GM03348 (cell line): ENCODE measurements around the gene LIM2.

Experiments
- DNase-seq: peaks from one replicate; pipeline ENCODE4 v3.0.0; 2012; ENCODE audit warnings: low spot score

Gene LIM2

DNA sequence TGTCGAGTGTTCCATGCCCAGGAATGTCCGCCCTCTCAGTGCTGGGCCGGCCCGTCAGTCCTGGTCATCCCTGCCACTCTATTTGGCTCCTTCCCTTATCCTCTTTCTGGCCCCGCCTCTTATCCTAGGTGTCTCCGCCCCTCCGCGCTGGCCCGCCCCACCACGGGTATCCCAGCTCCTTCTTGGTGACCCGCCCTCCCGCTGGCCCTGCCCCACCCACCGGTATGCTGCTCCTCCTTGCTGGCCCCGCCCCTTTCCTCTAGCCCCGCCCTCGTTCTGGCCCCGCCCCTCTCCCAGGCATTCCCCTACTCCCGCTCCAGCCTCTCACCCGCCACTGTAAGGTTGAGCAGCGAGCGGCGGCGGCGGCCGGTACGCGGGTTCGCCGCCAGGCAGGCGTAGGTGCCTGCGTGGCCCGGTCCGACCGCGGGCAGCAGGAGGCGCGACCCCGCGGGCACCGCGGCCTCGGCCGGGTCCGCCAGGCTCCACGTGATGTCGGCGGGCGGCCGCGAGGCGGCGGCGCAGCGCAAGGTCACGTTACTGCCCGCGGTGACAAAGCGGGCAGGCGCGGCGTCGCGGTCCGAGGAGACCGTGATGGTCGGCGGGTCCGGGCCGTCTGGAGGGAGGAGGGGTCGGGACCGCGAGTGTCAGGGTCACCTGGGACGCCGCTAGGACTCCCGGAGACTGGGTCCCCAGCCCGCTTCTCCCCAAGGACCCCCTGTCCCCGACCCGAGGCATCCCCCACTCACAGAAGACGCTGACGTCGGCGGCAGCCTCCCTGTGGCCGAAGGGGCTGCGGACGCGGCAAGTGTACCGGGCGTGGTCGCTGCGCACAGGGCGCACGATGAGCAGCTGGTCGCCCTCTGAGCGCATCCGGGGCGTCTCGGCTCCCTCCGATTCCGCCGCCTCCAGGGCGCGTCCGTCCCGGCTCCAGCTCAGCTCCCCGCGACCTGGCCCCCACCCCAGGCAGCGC is 47.8 kb downstream of the LIM2 start:
- peak; percentile 100 for DNase-seq

DNA sequence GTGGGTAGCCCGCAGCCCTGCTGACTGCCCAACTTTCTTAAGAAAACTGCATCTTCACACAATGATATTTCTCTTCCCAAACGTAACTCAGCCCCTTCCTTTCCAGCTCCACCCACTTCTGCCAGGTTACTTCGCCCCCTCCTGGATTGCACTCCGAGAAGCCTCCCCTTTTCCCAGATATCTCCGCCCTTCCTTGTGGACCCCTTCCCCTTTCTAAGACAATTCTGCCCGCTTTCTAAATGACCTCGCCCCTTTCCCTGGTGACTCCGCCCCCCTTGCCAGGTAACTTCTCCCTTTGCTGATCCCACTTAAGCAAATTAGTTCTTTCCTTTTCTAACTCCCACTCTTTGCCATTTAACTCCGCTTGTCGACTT is 48.5 kb downstream of the LIM2 start:
- no peak for DNase-seq

DNA sequence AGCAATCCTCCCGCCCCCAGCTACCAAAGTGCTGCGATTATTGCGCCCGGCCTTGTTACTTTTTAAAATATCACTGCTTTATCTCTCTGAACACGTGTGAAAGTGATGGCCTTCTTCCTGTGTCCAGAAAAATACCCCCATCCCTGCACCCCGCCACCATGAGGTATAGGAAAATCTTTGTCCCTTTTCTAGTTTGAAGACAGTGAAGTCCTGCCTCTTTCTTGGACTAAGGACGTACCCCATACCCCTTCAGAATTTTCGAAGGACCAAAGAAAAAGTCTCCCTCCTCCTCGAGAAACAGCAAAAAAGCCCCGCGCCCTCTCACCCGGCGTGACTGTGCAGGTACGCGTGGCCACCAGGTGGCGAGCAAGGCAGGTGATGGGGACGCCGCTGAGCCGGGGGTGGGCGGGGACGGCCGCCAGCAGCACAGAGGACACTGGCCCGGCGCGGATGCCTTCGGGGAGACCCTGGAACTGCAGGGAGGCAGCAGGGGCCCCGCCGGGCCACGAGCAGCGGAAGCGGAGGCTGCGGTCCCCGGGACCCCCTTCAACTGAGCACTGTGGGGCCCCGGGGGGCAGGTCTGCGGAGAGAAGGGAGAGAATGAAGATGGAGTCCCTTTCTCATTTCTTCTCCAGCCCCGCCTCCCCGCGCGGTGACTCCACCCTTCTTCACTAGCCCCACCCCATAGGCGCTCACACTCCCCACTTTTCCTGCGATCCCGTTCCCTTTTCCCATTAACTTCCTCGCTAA is 49.0 kb downstream of the LIM2 start:
- DNase-seq: peak; percentile 92

DNA sequence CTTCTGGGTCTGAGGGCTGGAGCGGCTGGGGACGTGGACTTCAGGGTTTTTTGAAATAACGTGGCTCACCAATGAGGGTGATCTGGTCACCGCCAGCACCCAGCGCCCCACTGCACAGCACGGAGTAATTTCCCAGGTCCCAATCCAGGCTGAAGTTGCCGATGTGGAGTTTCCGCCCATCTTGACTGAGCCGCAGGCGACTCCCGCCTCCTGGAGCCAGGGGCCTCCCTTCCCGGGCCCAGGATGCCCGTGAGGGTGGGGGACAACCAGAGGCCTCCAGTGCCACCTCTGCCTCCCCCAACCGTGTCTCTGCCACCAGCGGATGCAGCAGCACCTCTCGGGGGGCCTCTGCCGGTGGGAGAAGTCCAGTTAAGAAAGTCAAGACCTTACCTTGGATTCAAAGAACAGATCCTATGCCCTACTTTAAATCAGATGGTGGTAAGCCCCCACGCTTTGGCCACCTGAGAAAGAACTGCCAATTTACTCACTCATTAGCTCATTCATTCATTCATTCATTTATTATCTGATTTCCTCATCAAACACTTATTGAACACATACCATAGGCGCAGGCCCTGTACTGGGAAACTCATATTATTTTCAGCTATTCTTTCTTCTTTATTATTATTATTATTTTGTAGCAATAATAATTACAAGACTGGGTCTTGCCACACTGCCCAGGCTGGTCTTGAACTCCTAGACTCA is 49.8 kb downstream of the LIM2 start:
- no peak for DNase-seq

DNA sequence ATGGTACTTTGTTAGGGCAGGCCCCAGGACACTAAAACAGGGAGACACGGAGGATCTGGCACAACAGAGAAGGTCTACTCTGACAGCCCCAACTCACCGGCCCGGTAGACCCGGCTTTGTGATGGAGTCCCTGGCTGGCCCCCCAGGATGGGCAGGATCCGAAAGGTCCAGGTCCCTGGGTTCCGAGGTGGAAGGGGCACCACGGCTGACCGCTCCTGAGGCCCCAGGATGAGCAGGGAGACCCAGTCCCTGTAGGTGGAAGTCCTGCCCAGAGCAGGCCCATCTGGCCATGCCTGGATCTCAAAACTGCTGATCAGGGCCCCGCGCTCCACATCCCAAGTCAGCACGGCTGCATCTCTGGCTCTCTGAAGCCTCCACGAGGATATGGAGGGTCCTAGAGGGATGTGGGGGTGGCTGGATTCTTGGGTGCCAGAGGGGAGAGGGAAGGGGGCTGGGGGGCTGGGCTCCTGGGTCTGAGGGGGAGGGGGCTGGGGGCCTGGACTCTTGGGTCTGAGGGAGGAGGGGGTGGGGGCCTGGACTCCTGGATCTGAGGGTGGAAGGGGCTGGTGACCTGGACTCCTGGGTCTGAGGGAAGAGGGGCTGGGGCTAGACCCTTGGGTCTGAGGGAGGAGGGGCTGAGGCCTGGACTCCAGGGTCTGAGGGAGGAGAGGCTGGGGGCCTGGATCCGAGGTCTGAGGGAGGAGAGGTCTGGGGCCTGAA is 50.5 kb downstream of the LIM2 start:
- no peak for DNase-seq

DNA sequence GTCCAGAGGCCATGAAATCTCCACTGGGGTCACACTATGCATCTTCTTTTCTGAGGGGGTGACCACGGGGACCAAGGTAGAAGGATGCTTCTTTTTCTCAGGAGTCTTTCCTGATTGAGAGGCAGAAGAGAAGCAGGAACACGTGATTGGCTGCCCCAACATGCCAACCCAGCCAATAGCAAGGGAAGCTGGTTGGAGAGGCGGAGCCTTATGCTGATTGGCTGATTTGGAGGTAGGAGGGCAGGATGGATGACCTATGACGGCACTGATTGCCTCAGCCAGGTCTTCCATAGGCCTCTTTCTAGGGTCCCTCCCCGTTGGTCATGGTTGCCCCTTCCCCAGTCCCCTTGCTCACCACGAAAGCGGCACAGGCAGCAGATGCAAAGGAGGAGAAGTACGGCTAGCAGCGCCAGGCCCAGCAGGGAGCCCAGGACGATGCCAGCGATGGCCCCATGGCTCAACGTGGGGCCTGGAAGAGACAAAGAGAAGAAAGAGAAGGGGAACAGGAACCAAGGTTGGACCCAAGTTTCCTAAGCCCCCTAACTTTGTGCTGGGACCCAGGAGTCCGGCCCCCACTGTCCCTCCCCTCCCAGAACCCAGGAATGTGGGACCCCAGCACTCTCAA is 53.8 kb downstream of the LIM2 start:
- DNase-seq: no peak

DNA sequence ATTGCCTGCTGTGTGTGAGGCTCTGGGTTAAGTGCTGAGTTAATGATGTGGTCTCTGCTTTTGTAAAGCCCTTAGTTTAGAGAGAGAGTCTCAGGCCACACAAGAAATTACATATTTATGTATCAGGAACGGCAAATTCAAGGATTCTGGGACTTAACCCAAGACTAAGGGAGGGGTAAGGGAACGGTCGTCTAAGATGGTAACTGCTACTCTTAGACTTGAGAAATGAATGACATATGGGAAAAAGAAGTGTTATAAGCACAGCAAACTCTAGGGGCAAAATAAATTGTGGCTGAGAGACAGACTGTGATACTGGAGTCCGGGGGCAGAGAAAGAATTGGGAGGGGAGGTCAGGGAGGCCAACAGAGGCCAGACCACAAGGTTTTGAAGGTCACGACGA is 56.1 kb downstream of the LIM2 start:
- DNase-seq: no peak

DNA sequence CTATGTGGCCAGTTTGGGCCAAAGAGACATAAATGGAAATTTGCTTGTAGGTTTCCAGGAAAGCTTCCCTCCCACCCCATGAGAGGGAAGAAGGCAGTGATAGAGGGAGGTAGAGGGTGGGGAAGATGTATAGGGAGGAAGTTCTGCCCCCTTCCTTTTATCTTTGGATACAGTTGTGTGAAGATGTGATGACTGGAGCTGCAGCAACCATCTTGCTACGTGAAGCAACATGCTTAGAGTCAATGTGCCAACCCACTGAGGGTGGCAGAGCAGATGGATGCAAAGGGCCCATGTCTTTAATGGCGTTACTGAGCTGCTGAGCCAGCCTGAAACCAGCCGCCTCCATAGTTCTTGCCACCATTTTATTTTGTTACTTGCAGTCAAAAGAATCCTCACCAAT is 56.6 kb downstream of the LIM2 start:
- no peak for DNase-seq

DNA sequence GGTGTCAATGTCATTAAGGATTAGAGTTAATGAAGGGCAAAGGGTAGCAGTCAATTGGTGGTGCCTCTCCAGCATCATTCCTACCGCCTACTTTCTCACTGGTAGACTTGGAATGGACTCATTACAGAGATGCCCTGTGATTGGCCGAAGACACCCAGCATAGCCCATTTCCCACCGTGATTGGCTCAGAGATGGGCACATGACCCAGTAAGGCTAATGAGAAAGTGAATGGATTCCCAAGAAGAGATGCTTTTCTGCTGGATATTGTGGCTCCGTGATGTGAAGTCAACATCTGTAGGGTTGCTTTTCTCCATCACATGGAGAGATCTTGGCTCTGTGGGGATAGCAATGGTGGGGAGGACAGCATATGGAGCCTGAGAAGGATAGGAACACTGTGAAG is 57.4 kb downstream of the LIM2 start:
- DNase-seq: no peak
